ENCODE results near the gene RGS3.

The RGS3 gene

DNA sequence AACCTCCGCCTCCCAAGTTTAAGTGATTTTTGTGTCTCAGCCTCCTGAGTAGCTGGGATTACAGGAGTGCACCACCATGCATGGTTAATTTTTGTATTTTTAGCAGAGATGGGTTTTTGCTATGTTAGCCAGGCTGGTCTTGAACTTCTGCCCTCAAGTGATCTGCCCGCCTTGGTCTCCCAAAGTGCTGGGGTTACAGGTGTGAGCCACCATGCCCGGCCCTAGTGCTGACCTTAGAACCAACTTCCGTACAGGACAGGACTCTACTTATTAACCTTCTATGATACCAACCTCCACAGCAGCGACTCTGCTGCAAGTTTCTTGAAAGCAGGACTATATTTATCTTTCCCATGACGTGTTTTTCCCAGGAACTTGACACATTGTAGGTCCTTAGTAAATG lies 176.9 kb downstream of the RGS3 start:
- no peak overlapping the region for H3K27ac ChIP-seq (ENCODE audit: low read depth, low read length)
- no CpG with 5 or more reads among the region's 6 CpGs for WGBS (ENCODE audit: extremely low coverage, insufficient coverage, low lambda C conversion rate)

DNA sequence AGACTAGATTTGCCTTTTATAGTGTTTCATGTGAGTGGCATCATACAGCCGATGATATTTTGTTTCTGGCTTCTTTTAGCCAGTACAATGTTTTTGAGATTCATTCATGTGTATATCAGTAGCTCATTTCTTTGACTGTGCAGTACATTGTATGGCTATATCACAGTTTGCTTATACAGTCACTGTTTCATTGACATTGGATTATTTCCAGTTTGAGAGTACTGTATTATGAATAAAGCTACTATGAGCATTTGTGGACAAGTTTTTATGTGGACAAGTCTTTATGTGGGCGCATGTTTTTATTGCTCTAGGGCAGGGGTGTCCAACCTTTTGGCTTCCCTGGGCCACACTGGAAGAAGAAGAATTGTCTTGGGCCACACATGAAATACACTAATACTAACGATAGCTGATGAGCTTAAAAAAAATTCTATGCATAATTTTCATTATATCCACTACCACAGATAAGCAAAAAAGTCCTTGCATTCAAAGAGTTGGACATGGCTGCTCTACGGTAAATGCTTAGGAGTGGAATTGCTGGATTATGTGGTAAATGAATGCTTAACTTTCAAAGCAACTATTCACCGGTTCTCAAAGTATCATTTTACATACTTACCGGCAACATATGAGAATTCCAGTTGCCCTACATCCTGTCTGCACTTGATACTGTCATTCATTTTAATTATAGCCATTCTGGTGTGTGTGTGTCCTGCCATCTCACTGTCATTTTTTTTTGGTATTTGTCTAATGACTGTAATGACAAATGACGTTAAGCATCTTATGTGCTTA lies 177.8 kb downstream of the RGS3 start:
- Histone ChIP-seq H2BK5ac (ENCODE audit: low read length) (no peak overlapping the region), H3K18ac (ENCODE audit: low read length) (no peak overlapping the region), H3K27ac (ENCODE audit: low read depth, low read length) (no peak overlapping the region), H2BK15ac (replicated peaks; ENCODE audit: low read depth) (no peak overlapping the region), H3K27me3 (ENCODE audit: insufficient read depth, low read length, poor library complexity) (no peaks in the 10 kb centered on the region), H3K36me3 (ENCODE audit: control insufficient read depth, insufficient read depth, low read length) (no peaks in the 10 kb centered on the region), H3K56ac (ENCODE audit: low read length) (no peak overlapping the region), H3K4ac (ENCODE audit: low read depth, low read length) (no peak overlapping the region), H3K4me2 (ENCODE audit: low read length) (no peak overlapping the region), H3K79me1 (ENCODE audit: low read length) (no peaks in the 10 kb centered on the region), H4K8ac (ENCODE audit: low read depth, low read length) (no peak overlapping the region), H4K5ac (ENCODE audit: low read length) (no peak overlapping the region), H3K23ac (ENCODE audit: low read length) (no peak overlapping the region), H2BK120ac (ENCODE audit: low read depth, low read length) (no peak overlapping the region), H3K9ac (ENCODE audit: low read length) (no peak overlapping the region), H3K4me3 (ENCODE audit: low read length) (no peak overlapping the region), H3K4me1 (ENCODE audit: control insufficient read depth, low read depth, low read length) (no peaks in the 10 kb centered on the region), H3K79me2 (ENCODE audit: control insufficient read depth, insufficient read depth, low read length) (no peaks in the 10 kb centered on the region), H2AK5ac (ENCODE audit: low read length) (no peak overlapping the region)
- no peak for DNase-seq
- WGBS (ENCODE audit: extremely low coverage, insufficient coverage, low lambda C conversion rate), result no CpG with 5 or more reads among the region's 7 CpGs

More for the DNA sequence above, 176.9 kb downstream of the RGS3 start:
- no peak overlapping the region for H3K4ac ChIP-seq (ENCODE audit: low read depth, low read length)
- no peak overlapping the region for H2BK15ac ChIP-seq (replicated peaks; ENCODE audit: low read depth)
- H3K27me3 ChIP-seq (ENCODE audit: insufficient read depth, low read length, poor library complexity), result no peaks in the 10 kb centered on the region
- H4K8ac ChIP-seq (ENCODE audit: low read depth, low read length), result no peak overlapping the region
- H3K56ac ChIP-seq (ENCODE audit: low read length), result no peak overlapping the region
- no peak overlapping the region for H3K18ac ChIP-seq (ENCODE audit: low read length)
- H2BK120ac ChIP-seq (ENCODE audit: low read depth, low read length), result no peak overlapping the region
- H3K23ac ChIP-seq (ENCODE audit: low read length), result no peak overlapping the region
- DNase-seq, result no peak
- no peak overlapping the region for H3K4me3 ChIP-seq (ENCODE audit: low read length)
- no peak overlapping the region for H3K9ac ChIP-seq (ENCODE audit: low read length)
- no peak overlapping the region for H2AK5ac ChIP-seq (ENCODE audit: low read length)
- no peaks in the 10 kb centered on the region for H3K79me2 ChIP-seq (ENCODE audit: control insufficient read depth, insufficient read depth, low read length)
- no peaks in the 10 kb centered on the region for H3K36me3 ChIP-seq (ENCODE audit: control insufficient read depth, insufficient read depth, low read length)
- H3K4me2 ChIP-seq (ENCODE audit: low read length), result no peak overlapping the region
- H4K5ac ChIP-seq (ENCODE audit: low read length), result no peak overlapping the region
- no peak overlapping the region for H2BK5ac ChIP-seq (ENCODE audit: low read length)
- H3K79me1 ChIP-seq (ENCODE audit: low read length), result no peaks in the 10 kb centered on the region
- no peaks in the 10 kb centered on the region for H3K4me1 ChIP-seq (ENCODE audit: control insufficient read depth, low read depth, low read length)

DNA sequence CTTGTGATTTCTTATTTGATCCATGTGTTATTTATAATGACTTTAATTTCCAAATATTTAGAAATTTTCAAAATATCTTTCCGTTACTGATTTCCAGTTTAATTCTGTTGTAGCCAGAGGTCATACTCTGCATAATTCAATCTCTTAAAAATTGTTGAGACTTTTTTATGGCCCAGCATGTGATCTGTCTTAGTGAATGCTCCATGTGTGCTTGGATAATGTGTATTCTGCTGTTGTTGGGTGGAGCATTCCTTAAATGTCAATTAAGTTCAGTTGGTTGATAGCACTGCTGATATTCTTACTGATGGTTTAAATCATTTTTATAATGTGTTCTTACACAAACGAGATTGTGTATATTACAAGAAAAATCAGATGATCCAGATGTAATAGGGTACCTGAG lies 180.8 kb downstream of the RGS3 start:
- Histone ChIP-seq H3K79me1 (ENCODE audit: low read length) (no peaks in the 10 kb centered on the region), H3K4me3 (ENCODE audit: low read length) (no peak overlapping the region), H2AK5ac (ENCODE audit: low read length) (no peak overlapping the region), H4K5ac (ENCODE audit: low read length) (no peak overlapping the region), H2BK15ac (replicated peaks; ENCODE audit: low read depth) (no peak overlapping the region), H3K4me2 (ENCODE audit: low read length) (no peak overlapping the region), H3K56ac (ENCODE audit: low read length) (no peak overlapping the region), H2BK5ac (ENCODE audit: low read length) (no peak overlapping the region), H4K8ac (ENCODE audit: low read depth, low read length) (no peak overlapping the region), H3K27ac (ENCODE audit: low read depth, low read length) (no peak overlapping the region), H2BK120ac (ENCODE audit: low read depth, low read length) (no peak overlapping the region), H3K27me3 (ENCODE audit: insufficient read depth, low read length, poor library complexity) (no peaks in the 10 kb centered on the region), H3K9ac (ENCODE audit: low read length) (no peak overlapping the region), H3K4me1 (ENCODE audit: control insufficient read depth, low read depth, low read length) (no peaks in the 10 kb centered on the region), H3K23ac (ENCODE audit: low read length) (no peak overlapping the region), H3K18ac (ENCODE audit: low read length) (no peak overlapping the region), H3K79me2 (ENCODE audit: control insufficient read depth, insufficient read depth, low read length) (no peaks in the 10 kb centered on the region), H3K4ac (ENCODE audit: low read depth, low read length) (no peak overlapping the region), H3K36me3 (ENCODE audit: control insufficient read depth, insufficient read depth, low read length) (no peaks in the 10 kb centered on the region)
- no peak for DNase-seq
- WGBS (ENCODE audit: extremely low coverage, insufficient coverage, low lambda C conversion rate), result no CpG with 5 or more reads among the region's 2 CpGs

DNA sequence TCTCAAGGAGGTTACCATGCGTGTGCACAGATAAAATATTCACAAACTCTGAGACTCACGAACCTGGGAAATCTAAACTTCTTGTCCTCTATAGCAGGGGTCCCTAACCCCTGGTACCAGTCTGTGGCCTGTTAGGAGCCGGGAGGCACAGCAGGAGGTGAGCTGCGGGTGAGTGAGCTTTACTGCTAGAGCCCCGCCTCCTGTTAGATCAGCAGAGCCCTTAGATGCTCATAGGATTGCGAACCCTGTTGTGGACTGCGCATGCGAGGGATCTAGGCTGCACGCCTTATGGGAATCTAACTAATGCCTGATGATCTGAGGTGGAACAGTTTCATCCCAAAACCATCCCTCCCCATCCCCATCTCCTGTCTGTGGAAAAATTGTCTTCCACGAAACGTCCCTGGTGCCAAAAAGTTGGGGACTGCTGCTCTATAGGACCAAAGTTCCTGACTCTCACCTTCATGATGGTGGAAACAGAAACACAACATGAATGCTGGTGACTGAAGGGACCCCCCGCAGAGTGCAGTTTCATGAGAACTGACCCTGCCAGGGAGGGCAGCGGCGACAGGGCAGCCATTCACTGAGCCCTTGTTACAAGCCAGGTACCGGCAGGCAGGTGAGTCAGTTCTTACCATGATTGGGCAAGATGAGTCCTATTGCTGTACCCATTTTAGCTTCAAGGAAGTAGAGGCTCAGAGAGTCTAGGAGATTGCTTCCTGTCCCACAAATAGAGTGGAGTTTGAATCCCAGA lies 181.9 kb downstream of the RGS3 start:
- WGBS (ENCODE audit: extremely low coverage, insufficient coverage, low lambda C conversion rate), result no CpG with 5 or more reads among the region's 15 CpGs

DNA sequence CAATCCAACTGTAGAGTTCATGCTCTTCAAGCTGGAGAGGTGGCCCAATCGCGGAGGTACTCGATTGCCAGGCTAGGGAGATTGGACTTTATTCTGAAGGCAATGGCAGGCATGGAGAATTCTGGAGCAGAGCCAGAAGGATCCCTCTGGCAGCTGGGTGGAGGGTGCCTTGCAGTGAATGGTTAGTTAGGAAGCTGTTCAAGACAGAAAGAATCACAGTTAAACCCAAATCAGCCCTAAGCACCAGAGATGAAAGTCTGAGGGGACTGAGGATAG lies 182.4 kb downstream of the RGS3 start:
- no peaks in the 10 kb centered on the region for H3K36me3 ChIP-seq (ENCODE audit: control insufficient read depth, insufficient read depth, low read length)
- H3K9ac ChIP-seq (ENCODE audit: low read length), result no peak overlapping the region
- no peaks in the 10 kb centered on the region for H3K27me3 ChIP-seq (ENCODE audit: insufficient read depth, low read length, poor library complexity)
- no CpG with 5 or more reads among the region's 3 CpGs for WGBS (ENCODE audit: extremely low coverage, insufficient coverage, low lambda C conversion rate)
- H2BK15ac ChIP-seq (replicated peaks; ENCODE audit: low read depth), result no peak overlapping the region
- no peak overlapping the region for H3K4ac ChIP-seq (ENCODE audit: low read depth, low read length)
- no peak overlapping the region for H3K4me2 ChIP-seq (ENCODE audit: low read length)
- H3K56ac ChIP-seq (ENCODE audit: low read length), result no peak overlapping the region
- DNase-seq, result no peak
- no peak overlapping the region for H3K27ac ChIP-seq (ENCODE audit: low read depth, low read length)
- no peak overlapping the region for H4K5ac ChIP-seq (ENCODE audit: low read length)
- no peak overlapping the region for H3K4me3 ChIP-seq (ENCODE audit: low read length)
- no peaks in the 10 kb centered on the region for H3K4me1 ChIP-seq (ENCODE audit: control insufficient read depth, low read depth, low read length)
- H3K79me2 ChIP-seq (ENCODE audit: control insufficient read depth, insufficient read depth, low read length), result no peaks in the 10 kb centered on the region
- H3K79me1 ChIP-seq (ENCODE audit: low read length), result no peaks in the 10 kb centered on the region
- H3K18ac ChIP-seq (ENCODE audit: low read length), result no peak overlapping the region
- no peak overlapping the region for H4K8ac ChIP-seq (ENCODE audit: low read depth, low read length)
- H3K23ac ChIP-seq (ENCODE audit: low read length), result no peak overlapping the region
- H2AK5ac ChIP-seq (ENCODE audit: low read length), result no peak overlapping the region
- H2BK120ac ChIP-seq (ENCODE audit: low read depth, low read length), result no peak overlapping the region
- no peak overlapping the region for H2BK5ac ChIP-seq (ENCODE audit: low read length)

More for the DNA sequence above, 181.9 kb downstream of the RGS3 start:
- Histone ChIP-seq H3K27me3 (ENCODE audit: insufficient read depth, low read length, poor library complexity) (no peaks in the 10 kb centered on the region), H3K4me2 (ENCODE audit: low read length) (no peak overlapping the region), H3K4ac (ENCODE audit: low read depth, low read length) (no peak overlapping the region), H4K8ac (ENCODE audit: low read depth, low read length) (no peak overlapping the region), H2AK5ac (ENCODE audit: low read length) (no peak overlapping the region), H2BK5ac (ENCODE audit: low read length) (no peak overlapping the region), H4K5ac (ENCODE audit: low read length) (no peak overlapping the region), H3K56ac (ENCODE audit: low read length) (no peak overlapping the region), H2BK15ac (replicated peaks; ENCODE audit: low read depth) (no peak overlapping the region), H3K18ac (ENCODE audit: low read length) (no peak overlapping the region), H3K27ac (ENCODE audit: low read depth, low read length) (no peak overlapping the region), H3K9ac (ENCODE audit: low read length) (no peak overlapping the region), H3K4me3 (ENCODE audit: low read length) (no peak overlapping the region), H3K79me1 (ENCODE audit: low read length) (no peaks in the 10 kb centered on the region), H3K79me2 (ENCODE audit: control insufficient read depth, insufficient read depth, low read length) (no peaks in the 10 kb centered on the region), H3K36me3 (ENCODE audit: control insufficient read depth, insufficient read depth, low read length) (no peaks in the 10 kb centered on the region), H3K4me1 (ENCODE audit: control insufficient read depth, low read depth, low read length) (no peaks in the 10 kb centered on the region), H3K23ac (ENCODE audit: low read length) (no peak overlapping the region), H2BK120ac (ENCODE audit: low read depth, low read length) (no peak overlapping the region)
- no peak for DNase-seq
